Neural progenitor cell (in vitro differentiated cells): ENCODE data around the gene OR5H14. TPM values are rescaled to one million over a fixed set of nuclear protein-coding genes. Genes with fewer than 3 reads are reported as not detected.
A peak's percentile ranks its signal among the peaks of the same experiment; 100 is the strongest.

ENCODE experiments used
- DNase-seq: peaks from one replicate; pipeline ENCODE4 v3.0.0-alpha.2; 2016; ENCODE audit warnings: low spot score
- H2AFZ ChIP-seq: fragments of 200-600 bp; sonication (generic); replicated peaks from 2 replicates; pipeline ENCODE4 v1.6.1; 2016; ENCODE audit warnings: antibody characterized with exemption
- H3F3A ChIP-seq: fragments of 200-600 bp; sonication (generic); 2 replicates; pipeline ENCODE4 v1.6.1; 2016; ENCODE audit warnings: antibody characterized with exemption, low read depth
- H3K27ac ChIP-seq: fragments of 200-600 bp; sonication (generic); 2 replicates; pipeline ENCODE4 v1.5.1; 2016; ENCODE audit warnings: mild to moderate bottlenecking
- H3K27me3 ChIP-seq: fragments of 200-600 bp; sonication (generic); 2 replicates; pipeline ENCODE4 v1.6.1; 2016; ENCODE audit warnings: mild to moderate bottlenecking, moderate library complexity
- H3K36me3 ChIP-seq: fragments of 200-600 bp; sonication (generic); 2 replicates; pipeline ENCODE4 v1.5.1; 2016
- H3K4me1 ChIP-seq: fragments of 200-600 bp; sonication (generic); 2 replicates; pipeline ENCODE4 v1.6.1; 2016; ENCODE audit warnings: mixed run types
- H3K4me2 ChIP-seq: fragments of 200-600 bp; sonication (generic); 2 replicates; pipeline ENCODE4 v1.6.1; 2016
- H3K4me3 ChIP-seq: fragments of 200-600 bp; sonication (generic); 2 replicates; pipeline ENCODE4 v1.5.1; 2016
- H3K79me2 ChIP-seq: fragments of 200-600 bp; sonication (generic); 2 replicates; pipeline ENCODE4 v1.6.1; 2016; ENCODE audit warnings: low read depth
- H3K9ac ChIP-seq: fragments of 200-600 bp; sonication (generic); 2 replicates; pipeline ENCODE4 v1.6.1; 2016
- H3K9me3 ChIP-seq: fragments of 200-600 bp; sonication (generic); 2 replicates; pipeline ENCODE4 v1.5.1; 2016; ENCODE audit warnings: low read depth
- H4K20me1 ChIP-seq: fragments of 200-600 bp; sonication (generic); 2 replicates; pipeline ENCODE4 v1.6.1; 2016; ENCODE audit warnings: low read depth
- H3K27ac Mint-ChIP-seq: 3 replicates; pipeline ENCODE4 v1.8.0; 2021; ENCODE audit warnings: mixed read lengths
- H3K27me3 Mint-ChIP-seq: 2 replicates; pipeline ENCODE4 v1.8.0; 2022; ENCODE audit warnings: low read depth, mild to moderate bottlenecking, inconsistent platforms, moderate library complexity, mixed read lengths; ENCODE audit not compliant: insufficient read depth
- H3K36me3 Mint-ChIP-seq: 3 replicates; pipeline ENCODE4 v1.8.0; 2021; ENCODE audit warnings: mixed read lengths
- H3K4me1 Mint-ChIP-seq: 3 replicates; pipeline ENCODE4 v1.8.0; 2021; ENCODE audit warnings: mixed read lengths
- H3K4me3 Mint-ChIP-seq: 3 replicates; pipeline ENCODE4 v1.8.0; 2021; ENCODE audit warnings: mild to moderate bottlenecking, moderate library complexity, mixed read lengths
- H3K9me3 Mint-ChIP-seq: 3 replicates; pipeline ENCODE4 v1.8.0; 2020; ENCODE audit warnings: mixed read lengths
- EZH2 ChIP-seq: fragments of 200-600 bp; sonication (generic); IDR thresholded peaks from 2 replicates; pipeline ENCODE4 v1.6.1; 2017; ENCODE audit warnings: antibody characterized with exemption, mild to moderate bottlenecking, moderate library complexity
- EZH2phosphoT487 ChIP-seq: fragments of 200-600 bp; sonication (generic); IDR thresholded peaks from 2 replicates; pipeline ENCODE4 v1.6.1; 2017; ENCODE audit warnings: antibody characterized with exemption
- total RNA-seq: library from RNA; depleted of rRNA; stranded (reverse); fragments of >200 nt; gene quantifications from 2 replicates; pipeline ENCODE4 v1.2.3, GENCODE V29; 2015; ENCODE audit warnings: low replicate concordance
- TF ChIP-seq, protein P1 (sequence below): fragments of 200-600 bp; sonication (generic); IDR thresholded peaks from 2 replicates; pipeline ENCODE4 v1.5.1; 2017; ENCODE audit warnings: antibody characterized with exemption, mild to moderate bottlenecking

OR5H14 gene
- total RNA-seq, 1 donor from 2014 or later = not detected

DNA sequence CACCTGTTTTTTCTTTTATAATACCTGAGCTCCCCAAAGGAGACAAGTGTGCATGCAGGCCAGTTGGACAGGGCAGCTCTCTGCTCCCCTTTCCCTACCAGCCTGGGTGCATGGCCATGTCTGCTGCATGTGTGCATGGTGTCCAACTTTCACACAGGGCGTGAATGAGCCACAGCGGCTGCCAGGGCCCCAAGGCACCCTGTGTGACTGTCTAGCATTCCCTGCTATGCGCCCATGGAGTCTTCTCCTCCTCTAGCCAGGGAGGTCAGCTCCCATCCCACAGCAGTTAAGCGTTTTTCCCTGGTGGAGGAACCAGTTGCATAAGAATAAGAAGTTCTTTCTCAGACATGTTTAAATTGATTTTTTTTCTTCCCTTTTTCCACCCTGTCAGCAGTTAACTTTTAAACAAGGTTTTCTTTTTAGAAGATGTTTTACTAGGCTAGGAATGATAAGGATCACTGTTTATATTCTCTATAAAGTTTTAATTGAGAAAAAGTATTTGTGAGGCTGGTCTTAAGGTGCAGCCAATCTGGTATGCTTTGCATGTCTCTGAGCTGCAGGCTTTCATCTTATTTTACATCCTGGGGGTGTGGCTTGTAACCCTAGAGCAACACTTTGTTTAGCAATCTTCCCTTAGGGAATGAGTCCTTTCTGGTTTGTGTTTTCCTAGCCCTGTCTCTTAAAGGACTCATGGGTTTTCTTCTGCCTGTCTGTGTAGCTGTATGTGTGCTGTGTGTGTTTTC is 37.3 kb upstream of the OR5H14 start:
- Histone ChIP-seq H4K20me1 (no peaks in the 10 kb centered on the region), H3K4me1 (no peaks in the 10 kb centered on the region), H3F3A (no peaks in the 10 kb centered on the region), H3K9ac (no peak overlapping the region), H3K4me3 (no peak overlapping the region), H3K4me2 (no peak overlapping the region), H2AFZ (no peak overlapping the region), H3K27me3 (no peaks in the 10 kb centered on the region), H3K36me3 (no peaks in the 10 kb centered on the region), H3K27ac (no peak overlapping the region), H3K79me2 (no peaks in the 10 kb centered on the region), H3K9me3 (no peaks in the 10 kb centered on the region)
- peak overlapping the region; percentile 67 for H3K27ac Mint-ChIP-seq
- no peaks in the 10 kb centered on the region for H3K9me3 Mint-ChIP-seq
- peaks cover 12% of the 10 kb centered on the region for H3K4me1 Mint-ChIP-seq
- TF ChIP-seq EZH2phosphoT487 = no peak
- TF ChIP-seq, protein P1, sequence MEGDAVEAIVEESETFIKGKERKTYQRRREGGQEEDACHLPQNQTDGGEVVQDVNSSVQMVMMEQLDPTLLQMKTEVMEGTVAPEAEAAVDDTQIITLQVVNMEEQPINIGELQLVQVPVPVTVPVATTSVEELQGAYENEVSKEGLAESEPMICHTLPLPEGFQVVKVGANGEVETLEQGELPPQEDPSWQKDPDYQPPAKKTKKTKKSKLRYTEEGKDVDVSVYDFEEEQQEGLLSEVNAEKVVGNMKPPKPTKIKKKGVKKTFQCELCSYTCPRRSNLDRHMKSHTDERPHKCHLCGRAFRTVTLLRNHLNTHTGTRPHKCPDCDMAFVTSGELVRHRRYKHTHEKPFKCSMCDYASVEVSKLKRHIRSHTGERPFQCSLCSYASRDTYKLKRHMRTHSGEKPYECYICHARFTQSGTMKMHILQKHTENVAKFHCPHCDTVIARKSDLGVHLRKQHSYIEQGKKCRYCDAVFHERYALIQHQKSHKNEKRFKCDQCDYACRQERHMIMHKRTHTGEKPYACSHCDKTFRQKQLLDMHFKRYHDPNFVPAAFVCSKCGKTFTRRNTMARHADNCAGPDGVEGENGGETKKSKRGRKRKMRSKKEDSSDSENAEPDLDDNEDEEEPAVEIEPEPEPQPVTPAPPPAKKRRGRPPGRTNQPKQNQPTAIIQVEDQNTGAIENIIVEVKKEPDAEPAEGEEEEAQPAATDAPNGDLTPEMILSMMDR = no peak
- TF ChIP-seq EZH2 = no peak
- peak; percentile 6 for DNase-seq
- no peaks in the 10 kb centered on the region for H3K36me3 Mint-ChIP-seq
- H3K27me3 Mint-ChIP-seq = no peaks in the 10 kb centered on the region
- no peak overlapping the region for H3K4me3 Mint-ChIP-seq

DNA sequence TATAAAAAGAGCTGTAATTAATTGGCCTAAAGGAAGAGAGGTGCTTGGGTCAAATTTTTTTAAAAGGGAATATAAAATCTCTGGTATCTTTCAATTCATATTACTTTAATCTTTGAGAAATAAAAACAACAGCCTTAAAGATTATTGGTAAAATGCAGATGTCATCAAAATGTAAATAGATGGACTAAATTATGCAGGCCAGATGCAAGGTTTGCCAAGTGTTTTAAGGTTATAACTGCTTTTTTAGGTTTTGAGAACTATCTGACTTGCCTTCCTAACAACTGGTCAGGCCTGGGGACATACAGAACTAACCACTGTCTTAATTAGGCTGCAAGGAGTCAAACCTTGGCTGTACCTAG is 36.8 kb upstream of the OR5H14 start:
- no peaks in the 10 kb centered on the region for H3K9me3 ChIP-seq
- H3K4me1 ChIP-seq = no peaks in the 10 kb centered on the region
- no peak overlapping the region for H3K4me2 ChIP-seq
- H3K27ac ChIP-seq = no peak overlapping the region
- H3K4me3 ChIP-seq = no peak overlapping the region
- H3K36me3 ChIP-seq = no peaks in the 10 kb centered on the region
- no peaks in the 10 kb centered on the region for H3K9me3 Mint-ChIP-seq
- H3F3A ChIP-seq = no peaks in the 10 kb centered on the region
- no peaks in the 10 kb centered on the region for H3K79me2 ChIP-seq
- no peak for DNase-seq
- no peaks in the 10 kb centered on the region for H3K27me3 ChIP-seq
- no peaks in the 10 kb centered on the region for H4K20me1 ChIP-seq
- no peaks in the 10 kb centered on the region for H3K36me3 Mint-ChIP-seq
- peak overlapping the region; percentile 67 for H3K27ac Mint-ChIP-seq
- H3K27me3 Mint-ChIP-seq = no peaks in the 10 kb centered on the region
- H3K4me3 Mint-ChIP-seq = no peak overlapping the region
- peaks cover 12% of the 10 kb centered on the region for H3K4me1 Mint-ChIP-seq
- no peak overlapping the region for H2AFZ ChIP-seq
- no peak for TF ChIP-seq EZH2
- no peak for TF ChIP-seq EZH2phosphoT487
- TF ChIP-seq, protein P1 = no peak
- H3K9ac ChIP-seq = no peak overlapping the region

GRCh38 chr3:98114264-98114663 is 33.0 kb upstream of the OR5H14 start:
- Histone ChIP-seq H3K4me1 (no peaks in the 10 kb centered on the region), H3F3A (no peaks in the 10 kb centered on the region), H3K9me3 (no peaks in the 10 kb centered on the region), H4K20me1 (no peaks in the 10 kb centered on the region), H3K27ac (no peak overlapping the region), H3K4me3 (no peak overlapping the region), H3K79me2 (no peaks in the 10 kb centered on the region), H3K27me3 (no peaks in the 10 kb centered on the region), H3K36me3 (no peaks in the 10 kb centered on the region), H3K4me2 (no peak overlapping the region), H3K9ac (no peak overlapping the region), H2AFZ (no peak overlapping the region)
- no peaks in the 10 kb centered on the region for H3K36me3 Mint-ChIP-seq
- TF ChIP-seq EZH2phosphoT487 = no peak
- TF ChIP-seq, protein P1 = no peak
- no peak for TF ChIP-seq EZH2
- no peaks in the 10 kb centered on the region for H3K9me3 Mint-ChIP-seq
- peaks cover 12% of the 10 kb centered on the region for H3K4me1 Mint-ChIP-seq
- no peak for DNase-seq
- H3K4me3 Mint-ChIP-seq = no peak overlapping the region
- H3K27ac Mint-ChIP-seq = no peak overlapping the region
- no peaks in the 10 kb centered on the region for H3K27me3 Mint-ChIP-seq
